ENCODE measurements around the gene SPARC. TPM values are rescaled to one million over a fixed set of nuclear protein-coding genes. Genes with fewer than 3 reads are reported as not detected.

Gene SPARC
- total and polyA plus RNA-seq, 4 donors = 145 to 1,186 (median 918) TPM

DNA sequence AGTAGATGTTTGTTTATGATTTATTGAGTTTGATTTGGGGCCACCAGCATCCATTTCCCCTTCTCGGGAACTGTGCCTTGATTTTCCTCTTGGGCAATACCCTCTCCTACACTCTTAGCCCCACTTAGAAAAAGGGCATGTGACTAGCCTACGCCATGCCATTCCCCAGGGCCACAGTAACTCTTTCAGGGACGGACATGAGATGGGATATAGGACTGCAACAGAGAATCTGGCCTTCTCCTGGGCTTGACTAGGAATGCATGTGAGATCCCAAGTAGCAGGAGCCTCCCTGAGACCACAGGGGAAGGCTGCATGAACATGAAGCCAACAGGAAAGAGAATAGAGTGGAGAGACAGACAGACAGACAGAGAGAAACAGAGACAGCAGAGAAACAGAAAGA is 30.7 kb upstream of the SPARC start:
- Histone ChIP-seq H3K4me3 (no peak overlapping the region), H3K9me3 (ENCODE audit: control insufficient read depth in 4 of 4, insufficient read depth in 3 of 4, low read length in 3 of 4) (no peaks in the 10 kb centered on the region), H3K27me3 (ENCODE audit: control insufficient read depth in 3 of 3, insufficient read depth in 3 of 3, low read length in 2 of 3) (no peaks in the 10 kb centered on the region), H3K4me1 (ENCODE audit: control insufficient read depth in 5 of 5, insufficient read depth in 5 of 5, low read length in 5 of 5) (no peaks in the 10 kb centered on the region), H3K27ac (ENCODE audit: low read depth in 1 of 2, low read length in 1 of 2) (no peak overlapping the region), H3K36me3 (ENCODE audit: control insufficient read depth in 4 of 4, insufficient read depth in 4 of 4, low read length in 4 of 4) (no peaks in the 10 kb centered on the region), H3K9ac (ENCODE audit: insufficient read depth in 1 of 2, low read length in 2 of 2) (no peak overlapping the region)
- TF ChIP-seq, protein P1, sequence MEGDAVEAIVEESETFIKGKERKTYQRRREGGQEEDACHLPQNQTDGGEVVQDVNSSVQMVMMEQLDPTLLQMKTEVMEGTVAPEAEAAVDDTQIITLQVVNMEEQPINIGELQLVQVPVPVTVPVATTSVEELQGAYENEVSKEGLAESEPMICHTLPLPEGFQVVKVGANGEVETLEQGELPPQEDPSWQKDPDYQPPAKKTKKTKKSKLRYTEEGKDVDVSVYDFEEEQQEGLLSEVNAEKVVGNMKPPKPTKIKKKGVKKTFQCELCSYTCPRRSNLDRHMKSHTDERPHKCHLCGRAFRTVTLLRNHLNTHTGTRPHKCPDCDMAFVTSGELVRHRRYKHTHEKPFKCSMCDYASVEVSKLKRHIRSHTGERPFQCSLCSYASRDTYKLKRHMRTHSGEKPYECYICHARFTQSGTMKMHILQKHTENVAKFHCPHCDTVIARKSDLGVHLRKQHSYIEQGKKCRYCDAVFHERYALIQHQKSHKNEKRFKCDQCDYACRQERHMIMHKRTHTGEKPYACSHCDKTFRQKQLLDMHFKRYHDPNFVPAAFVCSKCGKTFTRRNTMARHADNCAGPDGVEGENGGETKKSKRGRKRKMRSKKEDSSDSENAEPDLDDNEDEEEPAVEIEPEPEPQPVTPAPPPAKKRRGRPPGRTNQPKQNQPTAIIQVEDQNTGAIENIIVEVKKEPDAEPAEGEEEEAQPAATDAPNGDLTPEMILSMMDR (IDR thresholded peaks at IDR 0.05; ENCODE audit: control extremely low read depth, extremely low read depth) = no peak
- WGBS, 2 donors = 48 to 55% methylated on average over 3 of the region's 3 CpGs
- ATAC-seq (ENCODE audit: insufficient read depth, low FRiP score) = no peak
- DNase-seq = no peak

DNA sequence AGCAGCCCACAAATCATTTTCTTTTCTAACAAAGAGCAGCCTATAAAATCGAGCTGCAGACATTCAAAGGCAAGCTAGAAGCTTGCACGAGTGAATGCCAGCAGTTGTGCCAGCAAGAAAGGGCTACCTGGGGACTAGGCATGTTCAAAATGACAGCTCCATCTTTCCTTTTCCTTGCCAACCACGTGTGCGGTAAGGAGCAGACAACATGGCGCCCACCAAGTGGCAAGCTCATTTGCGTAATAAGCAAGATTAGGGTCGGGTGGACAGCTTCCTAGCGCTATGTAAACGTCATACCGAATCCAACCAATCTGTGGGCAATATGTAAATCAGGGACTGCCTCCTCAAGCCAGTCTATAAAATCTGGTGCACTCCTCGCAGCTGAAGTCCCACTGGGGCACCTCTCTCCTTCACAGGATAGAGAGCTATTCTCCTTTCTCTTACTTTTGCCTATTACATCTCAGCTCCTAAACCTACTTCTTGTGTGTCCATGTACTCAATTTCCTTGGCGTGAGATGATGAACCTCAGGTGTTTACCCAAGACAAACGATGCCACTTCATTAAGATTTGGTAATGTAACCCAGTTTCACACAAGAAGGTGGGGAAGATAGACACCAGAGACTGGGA is 22.5 kb upstream of the SPARC start:
- H3K27ac ChIP-seq (ENCODE audit: low read depth in 1 of 2, low read length in 1 of 2) = no peak overlapping the region
- no peaks in the 10 kb centered on the region for H3K27me3 ChIP-seq (ENCODE audit: control insufficient read depth in 3 of 3, insufficient read depth in 3 of 3, low read length in 2 of 3)
- WGBS, 2 donors = 84 to 93% methylated on average over 13 of the region's 13 CpGs
- TF ChIP-seq, protein P1 (IDR thresholded peaks at IDR 0.05; ENCODE audit: control extremely low read depth, extremely low read depth) = no peak
- no peaks in the 10 kb centered on the region for H3K9me3 ChIP-seq (ENCODE audit: control insufficient read depth in 4 of 4, insufficient read depth in 3 of 4, low read length in 3 of 4)
- peaks cover 0 to 3% (median 0%) of the 10 kb centered on the region in 5 donors for H3K4me1 ChIP-seq (ENCODE audit: control insufficient read depth in 5 of 5, insufficient read depth in 5 of 5, low read length in 5 of 5)
- ATAC-seq (ENCODE audit: insufficient read depth, low FRiP score) (no peak), DNase-seq (no peak)
- no peak overlapping the region for H3K9ac ChIP-seq (ENCODE audit: insufficient read depth in 1 of 2, low read length in 2 of 2)
- H3K4me3 ChIP-seq = no peak overlapping the region
- no peaks in the 10 kb centered on the region for H3K36me3 ChIP-seq (ENCODE audit: control insufficient read depth in 4 of 4, insufficient read depth in 4 of 4, low read length in 4 of 4)

DNA sequence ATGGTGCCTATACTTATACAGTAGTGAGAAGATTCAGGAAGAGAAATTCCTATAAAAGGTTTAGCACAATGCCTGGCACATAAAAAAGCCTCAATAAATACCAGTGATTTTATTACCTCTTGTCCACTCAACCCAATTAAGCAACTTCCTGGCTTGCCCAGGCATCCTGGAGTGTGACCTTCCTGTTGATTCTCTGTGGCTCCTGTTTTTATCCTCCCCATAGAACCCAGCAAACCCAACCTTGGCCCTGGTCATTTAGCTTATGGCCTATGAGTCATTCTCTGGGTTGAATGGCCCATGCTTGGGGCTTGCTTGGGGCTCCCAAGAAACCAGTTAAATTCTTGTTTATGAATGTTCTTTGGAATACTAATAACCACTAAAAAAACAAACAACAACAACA is 21.4 kb upstream of the SPARC start:
- Histone ChIP-seq H3K9me3 (ENCODE audit: control insufficient read depth in 4 of 4, insufficient read depth in 3 of 4, low read length in 3 of 4) (no peaks in the 10 kb centered on the region), H3K4me1 (ENCODE audit: control insufficient read depth in 5 of 5, insufficient read depth in 5 of 5, low read length in 5 of 5) (peaks cover 0 to 3% (median 0%) of the 10 kb centered on the region in 5 donors), H3K9ac (ENCODE audit: insufficient read depth in 1 of 2, low read length in 2 of 2) (no peak overlapping the region), H3K27ac (ENCODE audit: low read depth in 1 of 2, low read length in 1 of 2) (no peak overlapping the region), H3K4me3 (no peak overlapping the region), H3K36me3 (ENCODE audit: control insufficient read depth in 4 of 4, insufficient read depth in 4 of 4, low read length in 4 of 4) (no peaks in the 10 kb centered on the region), H3K27me3 (ENCODE audit: control insufficient read depth in 3 of 3, insufficient read depth in 3 of 3, low read length in 2 of 3) (no peaks in the 10 kb centered on the region)
- no peak for ATAC-seq (ENCODE audit: insufficient read depth, low FRiP score)
- TF ChIP-seq, protein P1 (IDR thresholded peaks at IDR 0.05; ENCODE audit: control extremely low read depth, extremely low read depth) = no peak
- no peak for DNase-seq

DNA sequence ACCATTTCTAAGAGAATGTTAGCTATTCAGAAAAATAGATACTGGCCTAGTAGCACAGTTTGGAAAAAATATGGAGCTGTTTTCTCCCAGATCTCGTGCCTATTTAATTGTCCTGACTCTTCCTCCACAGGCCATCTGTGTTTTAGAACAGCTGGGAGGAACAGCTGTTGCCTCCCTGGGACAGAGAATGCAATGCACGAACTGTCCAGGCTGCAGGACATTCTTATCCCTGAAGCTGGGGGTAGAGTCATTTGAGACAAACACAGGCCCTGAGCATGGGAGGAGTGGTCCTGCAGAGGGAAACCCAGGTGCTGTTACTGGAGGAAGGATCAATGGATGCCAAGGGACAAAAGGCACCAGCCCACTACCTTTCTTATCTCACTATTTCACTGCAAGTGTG is 20.9 kb upstream of the SPARC start:
- Histone ChIP-seq H3K4me3 (no peak overlapping the region), H3K27ac (ENCODE audit: low read depth in 1 of 2, low read length in 1 of 2) (no peak overlapping the region), H3K4me1 (ENCODE audit: control insufficient read depth in 5 of 5, insufficient read depth in 5 of 5, low read length in 5 of 5) (peaks cover 0 to 3% (median 0%) of the 10 kb centered on the region in 5 donors), H3K27me3 (ENCODE audit: control insufficient read depth in 3 of 3, insufficient read depth in 3 of 3, low read length in 2 of 3) (no peaks in the 10 kb centered on the region), H3K36me3 (ENCODE audit: control insufficient read depth in 4 of 4, insufficient read depth in 4 of 4, low read length in 4 of 4) (no peaks in the 10 kb centered on the region), H3K9me3 (ENCODE audit: control insufficient read depth in 4 of 4, insufficient read depth in 3 of 4, low read length in 3 of 4) (no peaks in the 10 kb centered on the region), H3K9ac (ENCODE audit: insufficient read depth in 1 of 2, low read length in 2 of 2) (no peak overlapping the region)
- TF ChIP-seq, protein P1 (IDR thresholded peaks at IDR 0.05; ENCODE audit: control extremely low read depth, extremely low read depth) = no peak
- ATAC-seq (ENCODE audit: insufficient read depth, low FRiP score) = no peak
- peak; percentile 56 to 68 (median 67) for DNase-seq
- 66 to 80% methylated on average over 2 of the region's 2 CpGs for WGBS, 2 donors

All from lung (tissue), 12 donors.